Measurements from ENCODE around the gene HOXD3. TPM values are rescaled to one million over a fixed set of nuclear protein-coding genes. Genes with fewer than 3 reads are reported as not detected.

HOXD3 gene
- total and polyA plus RNA-seq, 10 donors: 1.2 to 15.3 (median 7.7) TPM

- Histone ChIP-seq H3K27ac (no peak overlapping the region), H3K4me3 (peak overlapping the region in 1 of 8 donors; percentile 22), H3K36me3 (peaks cover 0 to 7% (median 0%) of the 10 kb centered on the region in 6 donors), H3K27me3 (replicated peaks in 1 of 7) (peaks cover 6 to 100% (median 72%) of the 10 kb centered on the region in 7 donors), H3K4me1 (peaks cover 5 to 36% (median 21%) of the 10 kb centered on the region in 6 donors), H3K9me3 (no peaks in the 10 kb centered on the region)
- WGBS, 5 donors: 7 to 14% (median 9%) methylated on average over 12 to 14 of the region's 14 CpGs
- no peak for DNase-seq
- TF ChIP-seq CTCF (IDR thresholded peaks at IDR 0.05 in 8 of 11, conservative IDR thresholded peaks at IDR 0.05 in 3 of 11): no peak
- TF ChIP-seq POLR2A (IDR thresholded peaks at IDR 0.05): no peak
- TF ChIP-seq POLR2AphosphoS5 (IDR thresholded peaks at IDR 0.05): no peak
- intact Hi-C loops (cut with DNase I; ENCODE audit: low total_unique reads): no loop called here
Measured at GRCh38 chr2:176174382-176174823, 17.3 kb downstream of the HOXD3 start.

- H3K4me1 ChIP-seq: peaks cover 5 to 36% (median 21%) of the 10 kb centered on the region in 6 donors
- peaks cover 6 to 100% (median 73%) of the 10 kb centered on the region in 7 donors for H3K27me3 ChIP-seq (replicated peaks in 1 of 7)
- TF ChIP-seq CTCF (IDR thresholded peaks at IDR 0.05 in 8 of 11, conservative IDR thresholded peaks at IDR 0.05 in 3 of 11): no peak
- no peak for TF ChIP-seq POLR2A (IDR thresholded peaks at IDR 0.05)
- TF ChIP-seq POLR2AphosphoS5 (IDR thresholded peaks at IDR 0.05): no peak
- DNase-seq: no peak
- intact Hi-C loops (cut with DNase I; ENCODE audit: low total_unique reads): no loop called here
- H3K9me3 ChIP-seq: no peaks in the 10 kb centered on the region
- H3K36me3 ChIP-seq: peaks cover 0 to 7% (median 0%) of the 10 kb centered on the region in 6 donors
- 16 to 23% (median 20%) methylated on average over 38 to 47 of the region's 47 CpGs for WGBS, 5 donors
- H3K4me3 ChIP-seq: peak overlapping the region in 1 of 8 donors; percentile 22
- H3K27ac ChIP-seq: no peak overlapping the region
Measured at GRCh38 chr2:176174824-176175708, 18.0 kb downstream of the HOXD3 start.

GRCh38 chr2:176175709-176176607, 18.9 kb downstream of the HOXD3 start:
- H3K4me1 ChIP-seq: peaks cover 5 to 36% (median 21%) of the 10 kb centered on the region in 6 donors
- H3K27me3 ChIP-seq (replicated peaks in 1 of 7): peaks cover 6 to 100% (median 67%) of the 10 kb centered on the region in 7 donors
- 64 to 67% (median 66%) methylated on average over 7 of the region's 7 CpGs for WGBS, 5 donors
- intact Hi-C loops (cut with DNase I; ENCODE audit: low total_unique reads): no loop called here
- peaks cover 0 to 7% (median 0%) of the 10 kb centered on the region in 6 donors for H3K36me3 ChIP-seq
- no peak for DNase-seq
- H3K4me3 ChIP-seq: no peak overlapping the region
- no peak overlapping the region for H3K27ac ChIP-seq
- no peaks in the 10 kb centered on the region for H3K9me3 ChIP-seq
- TF ChIP-seq POLR2AphosphoS5 (IDR thresholded peaks at IDR 0.05): no peak
- TF ChIP-seq POLR2A (IDR thresholded peaks at IDR 0.05): no peak
- TF ChIP-seq CTCF (IDR thresholded peaks at IDR 0.05 in 8 of 11, conservative IDR thresholded peaks at IDR 0.05 in 3 of 11): no peak

Measured in spleen (tissue), 11 donors.